Activated CD8-positive, alpha-beta memory T cell treated with anti-CD3 and anti-CD28 coated beads for 48 hours (primary cell): ENCODE results near the gene DNAH2.

Experiments
- DNase-seq, 3 experiments: peaks; one replicate each; pipeline ENCODE4 v3.0.0-alpha.2; 2020; ENCODE audit warnings: low read depth in 2 of 3, low spot score in 2 of 3

Gene DNAH2

DNA sequence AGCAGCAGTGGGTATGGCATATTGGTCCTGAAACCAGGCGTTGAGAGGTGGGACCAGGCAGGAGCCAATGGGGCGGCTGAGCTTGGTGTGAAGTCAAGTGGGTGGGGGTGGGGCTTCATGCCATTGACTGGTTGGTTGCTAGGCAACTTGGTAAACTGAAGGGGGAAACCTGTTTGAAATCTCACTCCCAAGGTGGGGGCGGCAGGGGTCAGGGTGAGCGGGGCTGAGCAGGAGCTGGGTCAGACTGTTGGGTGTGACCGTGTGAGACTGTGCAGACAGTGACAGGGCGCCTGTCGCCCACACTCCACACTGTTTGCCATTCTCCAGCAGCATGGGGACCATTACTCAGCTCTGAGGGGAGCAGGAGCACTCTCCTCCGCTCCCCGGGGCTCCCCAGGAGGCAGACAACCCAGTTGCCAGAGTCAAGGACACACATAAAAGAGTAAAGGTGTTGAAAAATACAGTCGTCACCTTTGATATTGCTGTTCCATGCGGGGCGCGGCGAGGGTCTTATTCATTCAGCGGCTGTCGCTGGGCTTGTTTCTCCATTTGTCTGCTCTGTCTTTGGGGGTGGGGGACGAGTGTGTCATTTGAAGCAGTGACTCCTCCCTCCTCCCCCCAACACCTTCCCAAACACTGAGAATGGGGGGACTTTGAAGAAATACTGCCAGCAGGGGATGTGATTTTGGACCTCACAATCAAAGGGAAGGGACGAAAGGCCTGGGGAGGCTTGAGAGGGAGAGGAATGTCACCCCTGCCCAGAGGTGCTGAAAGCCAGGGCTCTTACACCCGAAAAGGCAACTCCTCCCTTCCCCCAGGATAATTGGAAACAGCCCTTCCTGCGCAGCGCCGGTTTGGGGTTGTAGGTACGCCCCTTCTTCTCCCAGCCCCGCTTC is 13.7 kb upstream of the DNAH2 start:
- no peak for DNase-seq

DNA sequence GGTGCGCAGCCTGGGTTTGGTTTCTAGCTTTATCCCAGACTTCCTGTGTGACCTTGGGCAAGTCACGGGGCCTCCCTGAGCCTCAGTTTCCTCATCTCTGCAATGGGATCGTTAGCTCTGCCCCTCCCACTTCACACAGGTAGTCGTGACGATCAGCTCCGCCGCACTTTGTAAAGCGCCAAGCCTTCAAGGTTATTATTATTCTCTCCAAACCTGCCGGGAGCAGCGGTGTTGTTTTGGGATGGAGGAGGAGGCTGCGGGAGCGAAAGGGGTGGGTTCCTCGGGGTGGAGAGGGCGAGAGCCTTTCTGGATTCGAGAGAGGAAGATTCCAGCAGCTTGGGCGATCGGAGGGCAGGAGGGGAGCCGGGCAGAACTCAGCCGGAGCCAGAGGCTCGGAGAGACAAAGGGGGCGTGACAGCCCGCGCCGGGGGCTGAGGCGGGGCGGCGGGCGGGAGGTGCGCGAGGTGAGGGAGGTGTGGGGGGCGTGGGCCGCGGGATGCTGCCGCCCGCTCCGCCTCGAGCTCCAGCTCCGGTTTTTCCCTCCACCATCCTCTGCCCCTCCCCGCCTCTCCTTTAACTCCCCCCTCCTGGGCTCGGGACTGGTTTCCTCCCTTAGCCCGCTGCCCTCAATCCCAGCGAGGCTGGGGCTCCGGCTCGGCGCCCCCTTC is 12.8 kb upstream of the DNAH2 start, which contains the start of gene EFNB3:
Gene EFNB3 (plus strand): TSS at position 602 of the 668 bp plus-strand sequence. CDS start 397 bp downstream, outside the sequence.
- DNase-seq = no peak

DNA sequence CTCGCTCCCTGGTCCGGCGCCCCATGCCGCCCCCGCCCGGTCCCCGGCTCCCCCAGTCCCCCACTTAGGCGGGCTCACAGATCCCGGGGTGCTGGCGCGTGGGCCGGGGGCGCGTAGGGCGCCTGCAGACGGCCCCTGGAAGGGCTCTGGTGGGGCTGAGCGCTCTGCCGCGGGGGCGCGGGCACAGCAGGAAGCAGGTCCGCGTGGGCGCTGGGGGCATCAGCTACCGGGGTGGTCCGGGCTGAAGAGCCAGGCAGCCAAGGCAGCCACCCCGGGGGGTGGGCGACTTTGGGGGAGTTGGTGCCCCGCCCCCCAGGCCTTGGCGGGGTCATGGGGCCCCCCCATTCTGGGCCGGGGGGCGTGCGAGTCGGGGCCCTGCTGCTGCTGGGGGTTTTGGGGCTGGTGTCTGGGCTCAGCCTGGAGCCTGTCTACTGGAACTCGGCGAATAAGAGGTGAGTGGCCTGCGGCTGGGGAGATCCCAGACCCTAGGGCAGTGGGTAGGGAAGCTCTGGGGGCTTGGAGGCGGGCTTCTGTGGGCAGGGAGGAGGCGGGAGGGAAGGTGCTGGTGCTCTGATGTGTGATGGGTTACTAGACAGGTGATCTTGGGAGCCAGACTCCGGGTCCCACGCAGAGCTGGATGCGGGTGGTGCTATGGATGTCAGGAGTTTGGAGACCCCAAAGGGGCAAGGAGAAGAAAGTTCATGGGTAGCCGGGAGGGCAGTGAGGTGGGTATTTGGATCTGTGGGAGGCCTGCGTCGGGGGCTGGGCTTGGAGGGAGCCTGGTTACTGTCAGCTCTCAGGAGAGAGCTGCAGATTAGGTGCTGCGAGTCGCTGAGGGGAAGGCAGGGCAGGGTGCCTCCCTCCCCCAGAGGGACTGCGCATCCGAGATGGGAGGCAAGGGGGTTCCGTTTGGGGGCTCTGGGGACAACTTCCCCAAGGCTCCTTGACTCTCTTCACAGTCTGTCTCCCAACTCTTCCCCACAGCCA is 12.0 kb upstream of the DNAH2 start:
- no peak for DNase-seq

DNA sequence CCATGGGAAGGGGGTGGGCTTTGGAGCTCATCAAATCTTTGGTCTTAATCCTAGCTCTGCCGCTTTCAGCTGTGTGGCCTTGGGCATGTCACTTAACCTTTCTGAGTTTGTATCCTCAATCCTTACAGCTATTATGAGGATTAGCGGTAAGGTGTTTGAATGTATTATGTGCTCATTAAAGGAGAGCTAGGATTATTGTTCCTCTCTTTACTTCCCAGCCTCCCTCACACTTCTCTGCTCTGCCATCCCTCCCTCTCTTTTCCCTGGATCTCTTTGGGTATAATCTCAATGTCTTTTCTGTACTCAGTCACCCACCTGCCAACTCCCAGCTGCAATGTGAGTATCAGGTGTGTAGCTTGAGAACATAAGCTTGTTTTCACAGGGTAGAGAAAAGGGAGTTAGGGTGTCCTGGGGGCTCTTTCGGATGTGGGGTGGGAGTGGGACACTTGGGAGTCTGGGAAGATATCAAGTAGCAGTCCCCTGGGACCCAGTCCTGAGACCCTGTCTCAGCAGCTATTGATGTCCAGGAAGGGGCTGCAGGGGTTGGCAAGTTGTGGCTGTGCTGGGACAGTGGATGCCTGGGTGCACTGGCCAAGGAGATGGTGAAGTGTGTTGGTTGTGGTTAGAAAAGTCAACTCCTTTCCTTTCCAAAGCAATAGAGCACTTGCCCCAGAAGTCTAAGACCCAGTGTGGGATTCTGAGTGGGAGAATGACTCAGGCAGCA is 10.8 kb upstream of the DNAH2 start:
- no peak for DNase-seq

DNA sequence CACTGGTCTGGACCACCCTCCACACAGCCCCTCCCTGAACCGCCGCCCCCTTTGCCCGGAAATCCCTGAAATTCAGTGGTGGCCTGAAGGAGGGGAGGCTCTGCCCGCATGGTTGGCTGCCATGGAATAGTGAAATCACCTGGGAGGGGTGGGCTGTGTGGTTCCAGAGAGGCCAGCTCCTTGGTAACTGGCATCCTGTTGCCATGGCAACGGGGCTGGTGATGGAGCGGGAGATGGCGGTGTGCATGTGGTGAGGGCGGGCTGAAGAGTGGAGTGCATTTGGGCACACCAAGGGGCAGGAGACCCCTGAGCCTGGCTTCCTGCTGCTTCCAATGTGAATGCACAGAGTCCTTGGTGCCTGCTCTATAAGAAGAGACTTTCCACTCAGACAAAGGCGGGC is 10.1 kb upstream of the DNAH2 start:
- DNase-seq = no peak

DNA sequence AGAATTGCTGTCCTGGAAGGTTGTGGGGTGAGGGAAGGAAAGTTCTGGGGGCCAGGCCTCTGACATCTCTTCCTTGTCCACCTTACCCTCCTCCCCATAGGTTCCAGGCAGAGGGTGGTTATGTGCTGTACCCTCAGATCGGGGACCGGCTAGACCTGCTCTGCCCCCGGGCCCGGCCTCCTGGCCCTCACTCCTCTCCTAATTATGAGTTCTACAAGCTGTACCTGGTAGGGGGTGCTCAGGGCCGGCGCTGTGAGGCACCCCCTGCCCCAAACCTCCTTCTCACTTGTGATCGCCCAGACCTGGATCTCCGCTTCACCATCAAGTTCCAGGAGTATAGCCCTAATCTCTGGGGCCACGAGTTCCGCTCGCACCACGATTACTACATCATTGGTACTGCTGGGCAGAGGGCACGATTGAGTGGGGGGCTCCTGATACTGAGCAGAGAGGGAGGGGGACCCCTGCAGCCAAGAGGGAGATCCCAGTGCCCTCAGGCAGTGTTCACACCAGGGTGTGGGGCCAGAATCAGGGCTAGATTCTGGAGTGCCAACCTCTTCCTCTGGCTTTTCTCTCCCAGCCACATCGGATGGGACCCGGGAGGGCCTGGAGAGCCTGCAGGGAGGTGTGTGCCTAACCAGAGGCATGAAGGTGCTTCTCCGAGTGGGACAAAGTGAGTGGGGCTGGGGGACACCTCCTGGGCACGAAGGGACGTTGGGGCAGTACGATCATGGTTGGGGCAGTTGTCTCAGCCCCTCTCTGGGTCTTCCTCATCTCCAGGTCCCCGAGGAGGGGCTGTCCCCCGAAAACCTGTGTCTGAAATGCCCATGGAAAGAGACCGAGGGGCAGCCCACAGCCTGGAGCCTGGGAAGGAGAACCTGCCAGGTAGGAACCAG is 9.4 kb upstream of the DNAH2 start:
- no peak for DNase-seq

DNA sequence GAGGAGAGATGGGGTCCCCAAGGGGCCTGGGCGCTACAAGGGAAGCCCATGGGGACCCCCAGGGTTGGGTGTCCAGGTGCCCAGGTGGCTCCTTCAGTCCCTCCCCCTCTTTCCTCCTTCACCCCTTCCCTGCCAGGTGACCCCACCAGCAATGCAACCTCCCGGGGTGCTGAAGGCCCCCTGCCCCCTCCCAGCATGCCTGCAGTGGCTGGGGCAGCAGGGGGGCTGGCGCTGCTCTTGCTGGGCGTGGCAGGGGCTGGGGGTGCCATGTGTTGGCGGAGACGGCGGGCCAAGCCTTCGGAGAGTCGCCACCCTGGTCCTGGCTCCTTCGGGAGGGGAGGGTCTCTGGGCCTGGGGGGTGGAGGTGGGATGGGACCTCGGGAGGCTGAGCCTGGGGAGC is 8.5 kb upstream of the DNAH2 start:
- no peak for DNase-seq

DNA sequence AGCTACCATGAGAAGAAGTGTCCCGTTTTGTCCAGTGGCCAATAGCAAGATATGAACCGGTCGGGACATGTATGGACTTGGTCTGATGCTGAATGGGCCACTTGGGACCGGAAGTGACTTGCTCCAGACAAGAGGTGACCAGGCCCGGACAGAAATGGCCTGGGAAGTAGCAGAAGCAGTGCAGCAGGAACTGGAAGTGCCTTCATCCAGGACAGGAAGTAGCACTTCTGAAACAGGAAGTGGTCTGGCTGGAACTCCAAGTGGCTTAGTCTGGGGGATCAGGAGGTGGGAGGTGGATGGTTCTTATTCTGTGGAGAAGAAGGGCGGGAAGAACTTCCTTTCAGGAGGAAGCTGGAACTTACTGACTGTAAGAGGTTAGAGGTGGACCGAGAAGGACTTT is 7.2 kb upstream of the DNAH2 start:
- DNase-seq = no peak

DNA sequence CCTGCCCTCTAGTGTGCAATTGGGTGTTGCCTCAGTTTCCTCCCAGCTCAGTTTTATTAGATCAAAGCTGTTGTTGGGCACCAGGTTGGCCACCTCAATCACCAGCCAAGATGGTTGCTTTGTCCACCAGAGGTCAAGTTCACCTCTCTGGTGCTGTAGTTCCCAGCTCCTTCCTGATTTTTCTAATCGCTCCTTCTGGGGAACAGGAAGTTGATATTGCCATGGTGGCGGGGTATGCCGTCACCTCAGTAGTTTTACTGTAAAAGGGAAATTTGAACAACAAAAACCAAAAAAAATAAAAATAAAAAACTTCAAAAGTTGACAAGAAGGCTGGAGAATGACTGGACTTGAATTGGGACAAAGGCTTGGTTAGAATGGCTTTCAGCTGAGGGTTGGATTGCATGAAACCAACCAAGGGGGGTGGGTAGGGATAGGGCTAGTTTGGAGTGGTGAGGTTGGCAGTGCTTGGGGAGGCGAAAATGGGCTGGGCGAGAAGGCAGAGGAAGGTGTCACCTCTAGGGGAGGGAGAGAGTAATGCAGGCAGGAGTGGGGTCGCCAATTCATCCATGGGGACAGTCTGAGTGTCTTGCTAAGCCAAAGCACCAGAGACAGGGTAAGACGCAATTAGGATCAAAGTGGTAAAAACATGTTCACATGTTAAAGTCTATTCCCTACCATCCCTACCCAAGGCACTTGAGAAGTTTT is 6.3 kb upstream of the DNAH2 start:
- no peak for DNase-seq

DNA sequence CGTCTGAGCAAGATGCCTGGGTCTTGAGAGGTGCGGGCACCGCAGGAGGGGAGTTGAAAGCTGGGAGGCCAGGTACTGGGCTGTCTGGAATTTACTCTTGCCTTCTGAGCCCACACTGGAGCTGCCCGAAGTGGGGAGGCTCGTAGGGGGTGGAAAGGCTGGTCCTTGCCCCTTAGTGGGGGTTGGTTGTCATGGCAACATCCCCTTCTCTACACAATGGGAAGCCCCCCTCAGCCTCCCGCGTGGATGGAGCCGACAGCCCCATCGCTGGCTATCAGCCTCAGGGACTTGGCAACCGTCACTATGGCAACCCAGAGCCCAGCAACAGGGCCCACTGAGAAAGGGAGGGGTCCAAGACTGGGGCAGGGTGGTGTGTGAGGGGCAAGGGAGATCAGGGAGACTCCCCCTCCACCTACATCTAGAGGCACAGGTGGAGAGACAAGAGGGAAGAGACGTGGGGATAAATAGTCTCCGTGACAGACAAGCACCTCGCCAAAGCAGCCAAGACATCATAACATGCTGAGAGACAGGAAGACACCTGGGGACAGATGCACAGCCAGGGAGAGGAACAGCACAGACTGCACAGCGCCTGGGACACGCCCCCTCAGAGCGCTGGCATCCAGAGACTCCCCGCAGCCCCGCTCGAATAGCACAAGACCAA is 5.3 kb upstream of the DNAH2 start:
- DNase-seq = no peak

DNA sequence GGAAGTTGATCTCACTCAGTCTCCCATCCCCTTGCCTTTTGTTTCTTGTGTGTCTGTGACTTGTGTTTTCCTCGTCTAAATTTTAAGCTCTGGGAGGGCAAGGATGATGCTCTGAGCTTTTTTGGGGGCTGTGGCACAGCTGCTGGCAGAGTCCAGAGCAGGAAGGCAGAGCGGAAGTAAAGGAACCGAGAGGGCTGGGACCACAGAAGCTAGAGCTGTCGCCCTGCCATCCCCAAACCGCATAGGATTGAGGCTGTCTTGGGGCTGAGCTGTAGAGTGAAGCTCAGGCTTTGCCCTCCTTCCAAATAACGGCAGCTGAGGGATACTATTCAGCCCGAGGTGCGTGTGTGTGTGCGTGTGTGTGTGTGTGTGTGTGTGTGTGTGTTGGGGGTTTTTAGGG is 3.8 kb upstream of the DNAH2 start:
- DNase-seq = no peak

DNA sequence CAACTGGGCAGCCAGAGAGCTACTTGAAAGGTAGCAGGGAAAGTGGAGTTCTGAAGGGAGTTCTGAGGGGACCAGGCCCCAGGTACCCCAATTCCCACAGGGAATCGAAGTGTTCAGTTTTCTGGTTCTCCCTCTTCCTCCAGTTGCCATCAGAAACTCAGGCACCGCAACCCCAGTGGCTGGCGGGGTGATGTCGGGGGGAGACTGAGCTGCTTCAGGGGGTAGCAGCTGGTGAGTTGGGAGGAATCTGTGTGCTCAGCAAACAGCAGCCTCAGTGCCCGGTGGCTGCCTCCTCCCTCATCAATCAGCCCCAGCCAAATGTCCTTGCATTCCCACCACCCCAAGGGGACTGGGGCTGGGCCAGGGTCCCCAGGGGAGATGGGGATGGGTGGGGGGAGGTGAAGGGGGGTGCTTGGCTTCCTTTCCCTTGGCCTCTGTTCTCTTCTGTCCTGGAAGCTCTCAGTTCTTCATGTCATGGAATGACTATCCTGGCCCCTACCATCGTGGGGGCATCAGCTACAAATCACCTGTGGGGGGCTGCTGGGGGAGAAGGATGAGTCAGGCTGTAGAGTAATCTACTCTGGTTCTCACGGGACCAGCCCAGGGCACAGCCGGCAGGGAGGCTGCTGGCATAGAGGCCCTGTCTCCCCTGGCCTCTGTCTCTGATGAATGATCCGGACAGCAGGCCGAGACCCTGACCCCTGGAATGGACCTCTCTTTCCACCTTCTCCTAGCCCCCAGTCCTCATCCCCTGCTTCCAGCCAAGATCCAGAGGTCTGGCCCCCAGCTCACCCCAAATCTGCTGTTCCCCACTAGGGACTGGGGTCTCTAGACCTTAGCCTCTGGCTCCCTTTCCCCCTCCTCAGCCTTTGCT is 2.6 kb upstream of the DNAH2 start:
- DNase-seq = no peak

DNA sequence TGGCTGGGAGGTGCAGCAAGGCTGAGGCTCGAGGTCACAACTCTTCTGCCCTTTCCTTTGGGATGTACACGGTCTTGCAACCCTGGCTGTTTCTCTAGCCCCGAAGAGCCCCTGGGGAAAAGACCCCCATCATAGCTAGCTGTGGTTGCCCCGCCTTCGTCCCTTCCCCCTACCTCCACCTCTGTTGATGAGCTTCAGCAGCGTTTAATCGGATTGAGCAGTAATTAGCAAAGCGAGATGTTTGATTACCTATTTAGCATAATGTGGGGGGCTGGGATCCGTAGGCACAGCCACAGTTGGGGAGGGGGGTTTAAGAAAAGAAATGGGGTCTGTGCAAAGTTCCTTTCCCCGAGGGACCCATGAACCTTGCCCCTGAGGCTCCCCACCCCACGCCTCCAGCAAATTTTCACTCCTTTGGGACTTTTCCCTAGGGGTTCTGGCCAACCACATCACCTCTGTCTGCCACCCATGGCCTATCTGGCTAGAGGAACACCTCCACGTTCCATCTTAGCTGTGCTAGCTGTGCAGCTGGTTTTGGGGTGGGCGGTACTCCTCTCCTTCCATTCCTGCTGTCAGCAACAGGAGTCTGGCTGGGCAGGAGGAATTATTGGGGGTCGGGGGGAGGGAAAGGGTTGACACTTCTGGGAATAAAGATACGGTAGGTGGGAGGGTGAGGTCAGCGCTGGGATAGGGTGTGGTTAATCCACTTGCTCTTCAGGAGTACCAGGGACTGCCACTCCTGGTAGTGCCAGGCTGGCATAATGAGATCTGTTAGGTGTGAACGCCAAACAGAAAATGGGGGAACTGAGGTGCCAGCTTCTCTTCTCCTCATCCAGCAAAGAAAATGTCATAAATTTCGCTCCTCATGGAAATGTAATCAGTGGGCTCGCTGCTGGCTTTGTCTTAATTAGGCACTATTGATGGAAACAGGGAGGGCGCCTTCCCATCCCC is 1.3 kb upstream of the DNAH2 start:
- no peak for DNase-seq

DNA sequence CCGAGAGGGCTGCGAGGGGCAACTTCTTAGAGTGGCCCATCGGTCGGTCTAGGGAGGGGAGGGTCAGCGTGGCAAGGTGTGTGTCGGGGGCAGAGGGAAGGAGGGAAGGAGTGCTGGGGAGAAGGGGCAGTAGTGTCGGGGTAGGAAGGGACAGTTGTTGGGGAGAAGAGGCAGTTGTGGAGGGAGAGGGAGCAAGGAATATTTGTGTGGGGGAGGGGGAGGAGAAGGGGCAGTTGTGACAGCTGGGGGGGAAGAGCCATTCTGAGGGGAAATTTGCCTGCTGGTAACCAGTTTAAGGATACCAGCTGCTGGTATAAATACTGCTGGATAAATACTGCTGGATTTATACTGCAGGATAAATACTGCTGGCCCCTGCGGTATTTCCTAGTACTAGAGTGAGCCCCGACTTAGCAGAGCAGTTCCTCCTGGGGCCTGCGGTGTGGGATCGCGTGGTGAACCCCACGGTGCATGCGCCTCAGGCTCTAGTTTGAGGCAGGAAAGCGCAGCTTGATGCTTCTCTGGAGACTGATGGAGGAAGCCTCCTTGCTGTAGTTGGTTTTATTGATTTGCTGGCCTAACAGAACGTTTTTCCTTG is 309 bp downstream of the DNAH2 start:
- no peak for DNase-seq

DNA sequence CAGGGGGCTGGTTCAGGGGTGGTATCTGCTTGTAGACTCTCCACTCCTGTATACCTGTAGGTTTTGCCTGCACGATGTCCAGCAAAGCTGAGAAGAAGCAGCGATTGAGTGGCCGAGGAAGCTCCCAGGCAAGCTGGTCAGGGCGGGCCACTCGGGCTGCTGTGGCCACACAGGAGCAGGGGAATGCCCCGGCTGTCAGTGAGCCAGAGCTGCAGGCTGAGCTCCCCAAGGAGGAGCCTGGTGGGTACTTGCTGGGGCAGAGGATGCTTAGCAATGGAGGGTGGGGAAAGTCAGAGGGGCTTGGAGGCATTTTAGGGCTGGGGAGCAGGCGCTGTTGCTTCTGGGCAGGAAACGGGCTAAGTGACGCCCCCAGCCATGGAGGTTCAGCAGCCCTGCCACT is 2.1 kb downstream of the DNAH2 start:
- no peak for DNase-seq

DNA sequence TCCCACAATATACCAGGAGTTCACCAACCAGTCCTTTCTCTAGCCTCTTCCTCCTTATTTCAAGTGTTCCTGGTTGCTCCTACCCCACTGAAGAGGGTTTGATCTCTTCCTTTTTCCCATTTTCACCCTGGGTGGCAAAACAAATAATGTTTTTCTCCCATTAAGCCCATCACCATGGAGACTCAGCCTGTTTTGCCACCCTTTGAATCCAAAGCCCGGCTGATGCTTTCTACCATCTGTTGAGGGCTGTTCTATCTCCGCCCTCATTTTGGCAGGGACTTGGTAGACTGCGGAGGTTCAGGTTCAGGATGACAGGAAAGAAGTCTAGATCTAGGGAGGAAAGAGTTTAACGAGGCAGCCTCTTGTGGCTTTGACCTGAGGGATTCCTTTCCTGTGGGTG is 2.6 kb downstream of the DNAH2 start:
- DNase-seq = no peak
